Measurements from ENCODE around the gene SYTL2. TPM values are rescaled to one million over a fixed set of nuclear protein-coding genes. Genes with fewer than 3 reads are reported as not detected.

Gene SYTL2
- polyA plus RNA-seq, 1 experiment: 43.5 TPM

DNA sequence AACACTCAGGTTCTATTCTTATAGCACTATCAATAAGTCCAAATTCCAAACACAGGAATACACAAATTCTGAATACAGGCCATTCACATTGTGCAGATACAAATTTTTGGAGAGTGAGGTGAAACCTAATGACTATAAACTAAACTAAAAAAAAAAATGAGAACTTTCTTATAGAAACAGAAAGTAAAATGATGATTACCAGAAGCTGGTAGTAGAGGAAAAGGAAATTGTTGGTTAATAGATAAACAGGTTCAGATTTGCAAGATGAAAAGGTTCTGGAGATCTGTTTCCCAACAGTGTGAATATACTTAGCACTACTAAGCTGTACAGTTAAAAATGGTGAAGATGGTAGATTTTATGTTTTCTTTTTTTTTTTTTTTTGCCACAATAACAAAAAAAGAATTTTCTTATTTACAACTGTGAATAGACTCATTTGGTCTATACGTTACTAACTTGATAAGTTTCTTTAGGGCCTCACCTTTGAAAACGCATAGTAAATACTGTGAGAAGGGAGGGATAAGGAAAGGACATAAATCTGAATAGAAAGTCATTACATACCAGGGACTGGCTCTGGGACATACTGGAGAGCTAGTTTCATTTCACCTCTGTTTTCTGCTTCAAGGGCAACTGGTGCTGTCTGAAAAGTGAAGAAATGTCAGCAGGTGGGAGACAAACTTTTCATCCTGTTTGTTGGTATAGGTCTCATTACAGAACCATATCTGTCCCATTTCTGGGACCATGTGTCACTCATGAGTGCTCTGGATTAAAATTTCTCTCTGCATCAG lies 110.8 kb downstream of the SYTL2 start:
- Histone ChIP-seq H3K4me3 (ENCODE audit: low read depth, low read length) (no peak overlapping the region), H3K27me3 (ENCODE audit: control insufficient read depth, insufficient read depth, low read length) (no peaks in the 10 kb centered on the region), H3K36me3 (ENCODE audit: control insufficient read depth, insufficient read depth, low read length) (peaks cover 6% of the 10 kb centered on the region)
- ChIA-PET CTCF (interaction anchor here (0.6 kb wide), 1 partner anchor 368 kb away, joined by 6 read pairs; no protein-coding TSS in a partner anchor), POLR2A (no interaction called here)
- no peak for DNase-seq (ENCODE audit: low read depth)
- TF ChIP-seq, protein P1, sequence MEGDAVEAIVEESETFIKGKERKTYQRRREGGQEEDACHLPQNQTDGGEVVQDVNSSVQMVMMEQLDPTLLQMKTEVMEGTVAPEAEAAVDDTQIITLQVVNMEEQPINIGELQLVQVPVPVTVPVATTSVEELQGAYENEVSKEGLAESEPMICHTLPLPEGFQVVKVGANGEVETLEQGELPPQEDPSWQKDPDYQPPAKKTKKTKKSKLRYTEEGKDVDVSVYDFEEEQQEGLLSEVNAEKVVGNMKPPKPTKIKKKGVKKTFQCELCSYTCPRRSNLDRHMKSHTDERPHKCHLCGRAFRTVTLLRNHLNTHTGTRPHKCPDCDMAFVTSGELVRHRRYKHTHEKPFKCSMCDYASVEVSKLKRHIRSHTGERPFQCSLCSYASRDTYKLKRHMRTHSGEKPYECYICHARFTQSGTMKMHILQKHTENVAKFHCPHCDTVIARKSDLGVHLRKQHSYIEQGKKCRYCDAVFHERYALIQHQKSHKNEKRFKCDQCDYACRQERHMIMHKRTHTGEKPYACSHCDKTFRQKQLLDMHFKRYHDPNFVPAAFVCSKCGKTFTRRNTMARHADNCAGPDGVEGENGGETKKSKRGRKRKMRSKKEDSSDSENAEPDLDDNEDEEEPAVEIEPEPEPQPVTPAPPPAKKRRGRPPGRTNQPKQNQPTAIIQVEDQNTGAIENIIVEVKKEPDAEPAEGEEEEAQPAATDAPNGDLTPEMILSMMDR (IDR thresholded peaks at IDR 0.05; ENCODE audit: insufficient read depth, low read depth, low read length): no peak

DNA sequence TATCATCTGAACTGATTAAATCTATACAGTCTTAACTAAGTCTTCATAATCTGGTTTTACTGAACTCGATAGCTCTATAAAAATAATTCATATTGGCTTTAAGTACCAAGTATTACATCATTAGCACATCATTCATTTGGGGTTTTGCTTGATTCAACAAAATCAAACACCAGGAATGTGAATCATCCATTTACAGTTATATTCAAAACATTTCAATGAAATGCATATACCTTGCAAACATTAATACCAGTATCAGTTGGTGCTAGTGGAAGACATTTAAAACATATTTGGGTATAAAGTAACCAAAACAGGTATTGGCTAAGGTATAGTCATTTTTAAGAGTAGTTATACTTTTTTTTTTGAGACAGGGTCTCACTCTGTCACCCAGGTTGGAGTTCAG lies 112.7 kb downstream of the SYTL2 start:
- peaks cover 7% of the 10 kb centered on the region for H3K36me3 ChIP-seq (ENCODE audit: control insufficient read depth, insufficient read depth, low read length)
- POLR2A ChIA-PET: no interaction called here
- H3K27me3 ChIP-seq (ENCODE audit: control insufficient read depth, insufficient read depth, low read length): no peaks in the 10 kb centered on the region
- CTCF ChIA-PET: no interaction called here
- H3K4me3 ChIP-seq (ENCODE audit: low read depth, low read length): no peak overlapping the region
- no peak for DNase-seq (ENCODE audit: low read depth)
- TF ChIP-seq, protein P1 (IDR thresholded peaks at IDR 0.05; ENCODE audit: insufficient read depth, low read depth, low read length): no peak

DNA sequence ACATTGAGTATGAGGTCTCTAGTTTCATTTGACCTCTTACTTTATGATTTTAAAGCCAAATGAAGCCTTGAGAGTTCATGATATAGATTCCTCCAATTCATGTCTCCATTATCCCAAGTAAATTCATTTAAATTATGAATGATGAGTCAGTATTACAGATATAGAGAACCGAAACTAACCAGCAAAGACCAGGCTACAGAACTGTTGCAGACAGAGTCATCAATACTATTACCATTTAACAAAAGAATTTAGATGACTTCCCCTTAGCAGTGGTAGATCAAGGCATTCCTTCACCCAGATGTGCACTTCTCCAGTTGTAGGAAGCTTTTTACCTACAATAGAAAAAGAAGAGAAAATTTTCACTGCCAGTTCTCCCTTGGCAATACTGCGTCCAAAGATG lies 113.2 kb downstream of the SYTL2 start:
- Histone ChIP-seq H3K27me3 (ENCODE audit: control insufficient read depth, insufficient read depth, low read length) (no peaks in the 10 kb centered on the region), H3K36me3 (ENCODE audit: control insufficient read depth, insufficient read depth, low read length) (peaks cover 8% of the 10 kb centered on the region), H3K4me3 (ENCODE audit: low read depth, low read length) (no peak overlapping the region)
- TF ChIP-seq, protein P1 (IDR thresholded peaks at IDR 0.05; ENCODE audit: insufficient read depth, low read depth, low read length): no peak
- no peak for DNase-seq (ENCODE audit: low read depth)
- ChIA-PET POLR2A (no interaction called here), CTCF (interaction anchor here (2.1 kb wide), 1 partner anchor 12 kb away, joined by 6 read pairs; the partner anchor contains the start of gene CCDC89)

DNA sequence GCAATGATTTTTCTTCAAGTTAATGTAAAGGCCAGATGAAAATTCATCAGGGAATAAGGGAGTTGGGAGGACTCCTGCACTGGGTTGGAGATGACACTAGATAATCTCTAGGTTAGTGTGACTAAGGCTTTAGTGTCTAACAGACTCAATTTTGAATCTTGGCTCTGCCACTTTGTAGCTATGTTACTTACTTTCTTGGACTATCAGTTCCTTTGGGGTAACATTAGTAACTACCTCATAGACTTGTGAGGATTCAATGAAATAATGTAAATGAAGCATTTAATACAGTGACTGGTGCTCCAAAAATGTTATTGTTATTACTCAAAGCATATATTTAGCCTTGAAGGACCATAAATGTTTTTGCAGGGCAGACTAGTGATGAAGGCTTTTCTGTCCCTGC lies 115.4 kb downstream of the SYTL2 start:
- TF ChIP-seq, protein P1 (IDR thresholded peaks at IDR 0.05; ENCODE audit: insufficient read depth, low read depth, low read length): no peak
- ChIA-PET CTCF (interaction anchor here (0.5 to 2.1 kb wide), 9 partner anchors 10 to 391 kb away, joined by 3 to 10 read pairs (median 4); partner anchors contain the start of genes CCDC83 and CCDC89), POLR2A (interaction anchor here (0.6 kb wide), 1 partner anchor 132 kb away, joined by 3 read pairs; no protein-coding TSS in a partner anchor)
- no peak for DNase-seq (ENCODE audit: low read depth)
- no peak overlapping the region for H3K4me3 ChIP-seq (ENCODE audit: low read depth, low read length)
- no peaks in the 10 kb centered on the region for H3K27me3 ChIP-seq (ENCODE audit: control insufficient read depth, insufficient read depth, low read length)
- H3K36me3 ChIP-seq (ENCODE audit: control insufficient read depth, insufficient read depth, low read length): peaks cover 8% of the 10 kb centered on the region

DNA sequence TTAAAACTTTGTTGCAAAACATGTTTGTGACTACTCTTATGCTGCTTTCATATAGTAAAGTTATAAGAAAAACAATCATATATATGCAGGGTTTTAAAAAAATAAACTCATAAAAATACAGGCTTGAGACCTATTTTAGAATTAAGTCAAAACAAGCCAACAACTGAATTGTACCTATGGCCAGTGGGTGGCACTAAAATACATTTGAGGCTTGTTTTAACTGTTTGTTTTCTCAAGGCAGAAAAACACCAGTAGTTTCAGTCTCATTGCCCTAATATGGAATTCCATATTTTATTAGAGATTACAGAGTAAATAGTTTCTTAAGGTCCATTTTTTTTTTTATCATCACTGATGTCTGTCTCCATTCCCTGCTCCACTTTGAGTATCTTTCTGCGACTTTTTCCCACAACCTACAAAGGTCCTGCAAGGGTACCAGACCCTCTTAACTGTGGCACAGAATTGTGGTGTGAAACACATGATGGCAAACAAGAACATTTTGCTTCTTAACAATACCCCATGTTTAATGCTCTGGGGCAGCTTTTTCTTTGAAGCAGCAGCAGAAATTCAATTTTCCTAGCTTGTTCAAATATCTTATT lies 116.5 kb downstream of the SYTL2 start:
- TF ChIP-seq, protein P1 (IDR thresholded peaks at IDR 0.05; ENCODE audit: insufficient read depth, low read depth, low read length): peak; percentile 61
- Histone ChIP-seq H3K27me3 (ENCODE audit: control insufficient read depth, insufficient read depth, low read length) (no peaks in the 10 kb centered on the region), H3K4me3 (ENCODE audit: low read depth, low read length) (no peak overlapping the region), H3K36me3 (ENCODE audit: control insufficient read depth, insufficient read depth, low read length) (peaks cover 8% of the 10 kb centered on the region)
- no peak for DNase-seq (ENCODE audit: low read depth)
- POLR2A ChIA-PET: no interaction called here
- CTCF ChIA-PET: interaction anchor here (0.7 to 1.4 kb wide), 9 partner anchors 8 to 160 kb away, joined by 3 to 10 read pairs (median 4); partner anchors contain the start of gene CCDC83
